Right atrium auricular region (tissue), 2 donors: ENCODE results near the gene DCDC1. TPM values are rescaled to one million over a fixed set of nuclear protein-coding genes. Genes with fewer than 3 reads are reported as not detected.

ENCODE experiments used
- DNase-seq: peaks from one replicate; pipeline ENCODE4 v3.0.0-alpha.2; 2019; ENCODE audit warnings: low spot score
- H3K27ac ChIP-seq, 2 donors: fragments of 200-600 bp; sonication (generic); 1 replicate in 1 of 2; 2 replicates in 1 of 2; pipeline ENCODE4 v1.5.1; 2016 to 2019
- H3K27me3 ChIP-seq, 2 donors: fragments of 200-600 bp; sonication (generic); one replicate each; pipeline versions ENCODE4 v1.5.1 to v1.6.0; 2017 to 2019
- H3K36me3 ChIP-seq: fragments of 200-600 bp; sonication (generic); one replicate; pipeline ENCODE4 v1.5.1; 2016
- H3K4me1 ChIP-seq, 2 donors: fragments of 200-600 bp; sonication (generic); one replicate each; pipeline versions ENCODE4 v1.5.1 to v1.6.0; 2017 to 2019
- H3K4me3 ChIP-seq, 2 donors: fragments of 200-600 bp; sonication (generic); 1 replicate in 1 of 2; 2 replicates in 1 of 2; pipeline ENCODE4 v1.5.1; 2017 to 2019; ENCODE audit warnings: mild to moderate bottlenecking in 1 of 2, moderate library complexity in 1 of 2
- H3K9me3 ChIP-seq, 2 donors: fragments of 200-600 bp; sonication (generic); one replicate each; pipeline ENCODE4 v1.5.1; 2019
- CTCF ChIP-seq, 2 donors: fragments of 200-600 bp; sonication (generic); IDR thresholded peaks; one replicate each; pipeline ENCODE4 v1.5.1; 2019; ENCODE audit warnings: antibody characterized with exemption in 2 of 2
- total RNA-seq, 2 donors: library from RNA; depleted of rRNA; stranded (reverse); fragments of >200 nt; gene quantifications; one replicate each; pipeline ENCODE4 v1.1.0, GENCODE V29; 2016

The DCDC1 gene
- total RNA-seq, 2 donors from 2014 or later = 0.15 to 0.24 TPM

- H3K36me3 ChIP-seq = no peaks in the 10 kb centered on the region
- no peak overlapping the region for H3K4me3 ChIP-seq
- DNase-seq = no peak
- H3K27ac ChIP-seq = no peak overlapping the region
- H3K9me3 ChIP-seq = no peaks in the 10 kb centered on the region
- H3K27me3 ChIP-seq = no peaks in the 10 kb centered on the region
- TF ChIP-seq CTCF (IDR thresholded peaks at IDR 0.05) = no peak
- no peaks in the 10 kb centered on the region for H3K4me1 ChIP-seq
Measured at GRCh38 chr11:31351168-31351567, 18.4 kb downstream of the DCDC1 start.

GRCh38 chr11:31340903-31341572 is 28.5 kb downstream of the DCDC1 start:
- TF ChIP-seq CTCF (IDR thresholded peaks at IDR 0.05) = no peak
- H3K9me3 ChIP-seq = no peaks in the 10 kb centered on the region

GRCh38 chr11:31337806-31338205 is 31.7 kb downstream of the DCDC1 start:
- no peak overlapping the region for H3K4me3 ChIP-seq
- H3K9me3 ChIP-seq = peaks cover 0 to 7% of the 10 kb centered on the region in 2 donors
- no peak for TF ChIP-seq CTCF (IDR thresholded peaks at IDR 0.05)
- H3K4me1 ChIP-seq = no peaks in the 10 kb centered on the region
- H3K27me3 ChIP-seq = no peaks in the 10 kb centered on the region
- H3K27ac ChIP-seq = no peak overlapping the region
- no peaks in the 10 kb centered on the region for H3K36me3 ChIP-seq
- DNase-seq = no peak

More at GRCh38 chr11:31340903-31341572, 28.5 kb downstream of the DCDC1 start:
- DNase-seq = no peak
- Histone ChIP-seq H3K36me3 (no peaks in the 10 kb centered on the region), H3K27me3 (no peaks in the 10 kb centered on the region), H3K4me1 (no peaks in the 10 kb centered on the region), H3K27ac (no peak overlapping the region), H3K4me3 (no peak overlapping the region)

- no peaks in the 10 kb centered on the region for H3K36me3 ChIP-seq
- H3K4me1 ChIP-seq = no peaks in the 10 kb centered on the region
- no peak overlapping the region for H3K27ac ChIP-seq
- no peaks in the 10 kb centered on the region for H3K9me3 ChIP-seq
- no peaks in the 10 kb centered on the region for H3K27me3 ChIP-seq
- no peak overlapping the region for H3K4me3 ChIP-seq
- no peak for DNase-seq
- TF ChIP-seq CTCF (IDR thresholded peaks at IDR 0.05) = no peak
Measured at GRCh38 chr11:31328697-31329096, 40.8 kb downstream of the DCDC1 start.

GRCh38 chr11:31327417-31327816 is 42.1 kb downstream of the DCDC1 start:
- H3K4me1 ChIP-seq = no peaks in the 10 kb centered on the region
- H3K27ac ChIP-seq = no peak overlapping the region
- H3K36me3 ChIP-seq = no peaks in the 10 kb centered on the region
- no peak for DNase-seq
- H3K4me3 ChIP-seq = no peak overlapping the region
- H3K27me3 ChIP-seq = no peaks in the 10 kb centered on the region
- H3K9me3 ChIP-seq = no peaks in the 10 kb centered on the region
- TF ChIP-seq CTCF (IDR thresholded peaks at IDR 0.05) = no peak
